GM23338 (cell line): ENCODE data around the gene NFIC.

Experiments
- EZH2 ChIP-seq: fragments of 200-600 bp; sonication (generic); IDR thresholded peaks from one replicate; pipeline ENCODE4 v1.8.0; 2017; ENCODE audit warnings: antibody characterized with exemption, mild to moderate bottlenecking, low read depth; ENCODE audit not compliant: unreplicated experiment
- EZH2phosphoT487 ChIP-seq: fragments of 200-600 bp; sonication (generic); IDR thresholded peaks from one replicate; pipeline ENCODE4 v1.8.1; 2018; ENCODE audit warnings: antibody characterized with exemption; ENCODE audit not compliant: unreplicated experiment
- JUNB ChIP-seq: IDR thresholded peaks from one replicate; pipeline ENCODE4 v1.6.1; 2016; ENCODE audit warnings: antibody characterized with exemption; ENCODE audit not compliant: unreplicated experiment
- NANOG ChIP-seq: IDR thresholded peaks from 2 replicates; pipeline ENCODE4 v1.6.1; 2016; ENCODE audit warnings: antibody characterized with exemption, borderline replicate concordance
- POLR2AphosphoS5 ChIP-seq: IDR thresholded peaks from 2 replicates; pipeline ENCODE4 v1.6.1; 2016; ENCODE audit warnings: antibody characterized with exemption, low read depth
- STAT1 ChIP-seq: IDR thresholded peaks from one replicate; pipeline ENCODE4 v1.6.1; 2016; ENCODE audit warnings: antibody characterized with exemption; ENCODE audit not compliant: unreplicated experiment
- ZNF114 ChIP-seq: fragments of 250-450 bp; sonication (Bioruptor Pico); IDR thresholded peaks from 2 replicates; pipeline ENCODE4 v1.5.0; 2020; ENCODE audit warnings: mild to moderate bottlenecking, moderate library complexity
- ZNF331 ChIP-seq: fragments of 250-450 bp; sonication (Bioruptor Pico); IDR thresholded peaks from 2 replicates; pipeline ENCODE4 v1.5.0; 2020; ENCODE audit warnings: low read depth, mild to moderate bottlenecking, moderate library complexity
- TF ChIP-seq, protein P1 (sequence below), 2 experiments: fragments of 200-600 bp in 1 of 2; sonication (generic) in 1 of 2; conservative IDR thresholded peaks; 2 replicates each; pipeline versions ENCODE4 v1.5.1 to v1.6.1; 2016 to 2017; ENCODE audit warnings: antibody characterized with exemption in 2 of 2, low read depth in 2 of 2, mild to moderate bottlenecking in 2 of 2, moderate library complexity in 1 of 2
- TF ChIP-seq, protein P2 (sequence below): IDR thresholded peaks from one replicate; pipeline ENCODE4 v1.6.1; 2018; ENCODE audit warnings: antibody characterized with exemption; ENCODE audit not compliant: unreplicated experiment
- TF ChIP-seq, protein P3 (sequence below): IDR thresholded peaks from 2 replicates; pipeline ENCODE4 v1.6.1; 2016; ENCODE audit warnings: antibody characterized with exemption

DNA sequence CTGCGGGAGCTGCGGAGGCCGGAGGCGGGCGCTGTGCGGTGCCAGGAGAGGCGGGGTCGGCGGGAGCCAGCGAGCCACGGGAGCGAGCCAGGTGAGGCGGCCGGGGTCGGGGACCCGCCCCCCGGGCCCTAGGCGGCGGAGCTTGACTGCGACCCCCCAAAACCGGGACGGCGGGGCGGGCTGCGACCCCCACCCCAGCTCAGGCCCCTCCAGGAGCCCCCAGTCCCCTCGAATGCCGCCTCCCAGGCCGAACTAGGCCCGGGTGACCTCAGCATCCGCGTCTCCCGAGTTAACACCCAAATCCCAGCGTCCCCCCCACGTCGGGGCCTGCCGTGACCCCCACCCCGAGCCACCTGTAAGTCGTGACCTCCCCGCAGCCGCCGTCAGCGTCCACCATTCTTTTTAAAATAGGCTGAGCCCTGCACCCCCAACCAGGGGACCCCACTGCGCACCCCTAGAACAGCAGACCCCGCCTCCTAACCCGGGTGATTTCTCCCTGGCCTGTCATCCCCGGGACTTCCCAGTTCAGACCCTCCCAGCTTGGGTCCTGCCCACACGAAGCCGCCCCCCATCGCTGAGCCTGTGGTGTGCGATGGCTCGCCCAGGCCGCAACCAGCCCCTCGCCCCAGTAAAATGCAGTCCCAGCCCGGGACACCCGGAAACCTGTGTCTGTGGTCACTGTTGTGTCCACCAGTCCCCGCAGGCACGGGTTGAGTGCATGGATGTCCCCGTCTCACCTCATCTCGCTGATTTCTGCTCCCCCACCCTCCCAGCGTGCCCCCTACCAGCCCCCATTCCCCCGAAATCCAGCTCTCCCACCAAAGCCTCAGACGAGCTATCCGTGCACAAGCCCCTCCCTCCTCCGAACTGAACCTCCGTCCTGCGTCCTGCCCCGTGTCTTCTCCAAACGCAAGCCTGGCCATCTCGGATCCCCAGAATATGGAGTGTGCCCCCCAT lies 140.3 kb downstream of the NFIC start:
- no peak for TF ChIP-seq EZH2phosphoT487
- no peak for TF ChIP-seq JUNB
- no peak for TF ChIP-seq ZNF114
- TF ChIP-seq, protein P1, sequence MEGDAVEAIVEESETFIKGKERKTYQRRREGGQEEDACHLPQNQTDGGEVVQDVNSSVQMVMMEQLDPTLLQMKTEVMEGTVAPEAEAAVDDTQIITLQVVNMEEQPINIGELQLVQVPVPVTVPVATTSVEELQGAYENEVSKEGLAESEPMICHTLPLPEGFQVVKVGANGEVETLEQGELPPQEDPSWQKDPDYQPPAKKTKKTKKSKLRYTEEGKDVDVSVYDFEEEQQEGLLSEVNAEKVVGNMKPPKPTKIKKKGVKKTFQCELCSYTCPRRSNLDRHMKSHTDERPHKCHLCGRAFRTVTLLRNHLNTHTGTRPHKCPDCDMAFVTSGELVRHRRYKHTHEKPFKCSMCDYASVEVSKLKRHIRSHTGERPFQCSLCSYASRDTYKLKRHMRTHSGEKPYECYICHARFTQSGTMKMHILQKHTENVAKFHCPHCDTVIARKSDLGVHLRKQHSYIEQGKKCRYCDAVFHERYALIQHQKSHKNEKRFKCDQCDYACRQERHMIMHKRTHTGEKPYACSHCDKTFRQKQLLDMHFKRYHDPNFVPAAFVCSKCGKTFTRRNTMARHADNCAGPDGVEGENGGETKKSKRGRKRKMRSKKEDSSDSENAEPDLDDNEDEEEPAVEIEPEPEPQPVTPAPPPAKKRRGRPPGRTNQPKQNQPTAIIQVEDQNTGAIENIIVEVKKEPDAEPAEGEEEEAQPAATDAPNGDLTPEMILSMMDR (conservative IDR thresholded peaks at IDR 0.05; ENCODE audit: low read depth in 2 of 2), result no peak
- TF ChIP-seq EZH2, result no peak
- no peak for TF ChIP-seq POLR2AphosphoS5
- TF ChIP-seq, protein P2, sequence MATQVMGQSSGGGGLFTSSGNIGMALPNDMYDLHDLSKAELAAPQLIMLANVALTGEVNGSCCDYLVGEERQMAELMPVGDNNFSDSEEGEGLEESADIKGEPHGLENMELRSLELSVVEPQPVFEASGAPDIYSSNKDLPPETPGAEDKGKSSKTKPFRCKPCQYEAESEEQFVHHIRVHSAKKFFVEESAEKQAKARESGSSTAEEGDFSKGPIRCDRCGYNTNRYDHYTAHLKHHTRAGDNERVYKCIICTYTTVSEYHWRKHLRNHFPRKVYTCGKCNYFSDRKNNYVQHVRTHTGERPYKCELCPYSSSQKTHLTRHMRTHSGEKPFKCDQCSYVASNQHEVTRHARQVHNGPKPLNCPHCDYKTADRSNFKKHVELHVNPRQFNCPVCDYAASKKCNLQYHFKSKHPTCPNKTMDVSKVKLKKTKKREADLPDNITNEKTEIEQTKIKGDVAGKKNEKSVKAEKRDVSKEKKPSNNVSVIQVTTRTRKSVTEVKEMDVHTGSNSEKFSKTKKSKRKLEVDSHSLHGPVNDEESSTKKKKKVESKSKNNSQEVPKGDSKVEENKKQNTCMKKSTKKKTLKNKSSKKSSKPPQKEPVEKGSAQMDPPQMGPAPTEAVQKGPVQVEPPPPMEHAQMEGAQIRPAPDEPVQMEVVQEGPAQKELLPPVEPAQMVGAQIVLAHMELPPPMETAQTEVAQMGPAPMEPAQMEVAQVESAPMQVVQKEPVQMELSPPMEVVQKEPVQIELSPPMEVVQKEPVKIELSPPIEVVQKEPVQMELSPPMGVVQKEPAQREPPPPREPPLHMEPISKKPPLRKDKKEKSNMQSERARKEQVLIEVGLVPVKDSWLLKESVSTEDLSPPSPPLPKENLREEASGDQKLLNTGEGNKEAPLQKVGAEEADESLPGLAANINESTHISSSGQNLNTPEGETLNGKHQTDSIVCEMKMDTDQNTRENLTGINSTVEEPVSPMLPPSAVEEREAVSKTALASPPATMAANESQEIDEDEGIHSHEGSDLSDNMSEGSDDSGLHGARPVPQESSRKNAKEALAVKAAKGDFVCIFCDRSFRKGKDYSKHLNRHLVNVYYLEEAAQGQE, result no peak
- TF ChIP-seq ZNF331 (CRISPR knock-in tag), result no peak
- no peak for TF ChIP-seq STAT1
- no peak for TF ChIP-seq NANOG
- TF ChIP-seq, protein P3, sequence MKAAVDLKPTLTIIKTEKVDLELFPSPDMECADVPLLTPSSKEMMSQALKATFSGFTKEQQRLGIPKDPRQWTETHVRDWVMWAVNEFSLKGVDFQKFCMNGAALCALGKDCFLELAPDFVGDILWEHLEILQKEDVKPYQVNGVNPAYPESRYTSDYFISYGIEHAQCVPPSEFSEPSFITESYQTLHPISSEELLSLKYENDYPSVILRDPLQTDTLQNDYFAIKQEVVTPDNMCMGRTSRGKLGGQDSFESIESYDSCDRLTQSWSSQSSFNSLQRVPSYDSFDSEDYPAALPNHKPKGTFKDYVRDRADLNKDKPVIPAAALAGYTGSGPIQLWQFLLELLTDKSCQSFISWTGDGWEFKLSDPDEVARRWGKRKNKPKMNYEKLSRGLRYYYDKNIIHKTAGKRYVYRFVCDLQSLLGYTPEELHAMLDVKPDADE, result no peak
